Large intestine (tissue), 3 donors: ENCODE results near the gene TCERG1. TPM values are rescaled to one million over a fixed set of nuclear protein-coding genes. Genes with fewer than 3 reads are reported as not detected.

Experiments
- DNase-seq, 2 donors: peaks; one replicate each; pipeline versions ENCODE4 v3.0.0 to v3.0.0-alpha.2; 2013
- H3K27ac ChIP-seq: one replicate; pipeline ENCODE4 v1.5.1; 2013; ENCODE audit warnings: low read length
- H3K27me3 ChIP-seq: 2 replicates; pipeline ENCODE4 v1.6.1; 2013; ENCODE audit warnings: low read length; ENCODE audit not compliant: control insufficient read depth, insufficient read depth
- H3K36me3 ChIP-seq: 2 replicates; pipeline ENCODE4 v1.6.1; 2013; ENCODE audit warnings: low read length; ENCODE audit not compliant: control insufficient read depth, insufficient read depth
- H3K4me1 ChIP-seq: one replicate; pipeline ENCODE4 v1.6.1; 2013; ENCODE audit warnings: low read length; ENCODE audit not compliant: control insufficient read depth, insufficient read depth
- H3K4me3 ChIP-seq: one replicate; pipeline ENCODE4 v1.5.1; 2013; ENCODE audit warnings: low read length
- H3K9me3 ChIP-seq: one replicate; pipeline ENCODE4 v1.6.1; 2013; ENCODE audit warnings: mild to moderate bottlenecking, low read depth, low read length, moderate library complexity; ENCODE audit not compliant: control insufficient read depth
- WGBS: methylation state at CpG from one replicate; pipeline ENCODE4 v1.1.5; 2013; ENCODE audit warnings: low lambda C conversion rate; ENCODE audit not compliant: insufficient coverage; 5-methylcytosine and 5-hydroxymethylcytosine counted together
- polyA plus RNA-seq: library from polyadenylated mRNA; unstranded; fragments of 120-200 nt; gene quantifications from one replicate; pipeline ENCODE4 v1.2.1, GENCODE V29; 2013

Gene TCERG1
- polyA plus RNA-seq, 1 donor: 93.1 TPM

DNA sequence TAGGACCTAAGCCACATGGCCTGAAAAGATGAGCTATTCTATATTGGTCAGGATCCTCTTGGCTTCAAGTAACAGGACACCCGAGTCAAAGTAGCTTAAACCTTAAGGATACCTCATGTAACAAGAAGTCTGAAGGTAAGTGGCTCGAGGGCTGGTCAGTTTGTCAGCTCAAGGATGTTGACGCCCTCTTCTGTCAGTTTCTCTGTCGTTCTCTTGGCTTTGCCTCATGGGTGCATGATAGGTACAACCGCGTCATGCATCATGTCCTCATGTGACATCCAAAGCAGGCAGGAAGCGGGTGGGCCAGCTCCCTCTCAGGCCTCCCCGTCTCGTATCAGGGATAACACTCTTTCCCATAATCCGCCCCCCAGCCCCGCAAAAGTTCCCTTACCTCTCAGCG is 22.1 kb upstream of the TCERG1 start:
- no peaks in the 10 kb centered on the region for H3K9me3 ChIP-seq
- DNase-seq: no peak
- WGBS: no CpG with 5 or more reads among the region's 12 CpGs
- H3K27ac ChIP-seq: no peak overlapping the region
- no peak overlapping the region for H3K4me3 ChIP-seq
- H3K4me1 ChIP-seq: peaks cover 16% of the 10 kb centered on the region
- peaks cover 3% of the 10 kb centered on the region for H3K27me3 ChIP-seq
- no peaks in the 10 kb centered on the region for H3K36me3 ChIP-seq

DNA sequence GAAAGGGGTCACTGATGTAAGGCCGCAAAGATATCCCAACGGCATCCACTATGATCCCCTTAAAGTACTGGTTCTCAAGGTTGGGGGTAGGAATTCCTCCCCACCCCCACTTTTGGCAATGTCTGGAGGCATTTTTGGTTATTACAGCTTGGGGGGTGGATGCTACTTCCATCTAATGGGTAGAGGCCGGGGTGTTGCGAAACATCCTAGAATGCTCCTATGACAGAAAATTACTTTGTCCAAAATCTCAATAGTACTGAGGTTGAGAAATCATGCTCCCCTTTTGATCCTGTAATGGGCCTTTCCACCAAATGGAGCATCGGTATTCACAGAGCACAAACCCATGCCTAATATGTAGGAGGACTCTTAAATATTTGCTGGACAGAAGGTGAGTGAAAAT is 20.8 kb upstream of the TCERG1 start:
- Histone ChIP-seq H3K4me1 (peaks cover 16% of the 10 kb centered on the region), H3K36me3 (no peaks in the 10 kb centered on the region), H3K27ac (no peak overlapping the region), H3K27me3 (peaks cover 3% of the 10 kb centered on the region), H3K9me3 (no peaks in the 10 kb centered on the region), H3K4me3 (no peak overlapping the region)
- WGBS: no CpG with 5 or more reads among the region's 5 CpGs
- DNase-seq: no peak

DNA sequence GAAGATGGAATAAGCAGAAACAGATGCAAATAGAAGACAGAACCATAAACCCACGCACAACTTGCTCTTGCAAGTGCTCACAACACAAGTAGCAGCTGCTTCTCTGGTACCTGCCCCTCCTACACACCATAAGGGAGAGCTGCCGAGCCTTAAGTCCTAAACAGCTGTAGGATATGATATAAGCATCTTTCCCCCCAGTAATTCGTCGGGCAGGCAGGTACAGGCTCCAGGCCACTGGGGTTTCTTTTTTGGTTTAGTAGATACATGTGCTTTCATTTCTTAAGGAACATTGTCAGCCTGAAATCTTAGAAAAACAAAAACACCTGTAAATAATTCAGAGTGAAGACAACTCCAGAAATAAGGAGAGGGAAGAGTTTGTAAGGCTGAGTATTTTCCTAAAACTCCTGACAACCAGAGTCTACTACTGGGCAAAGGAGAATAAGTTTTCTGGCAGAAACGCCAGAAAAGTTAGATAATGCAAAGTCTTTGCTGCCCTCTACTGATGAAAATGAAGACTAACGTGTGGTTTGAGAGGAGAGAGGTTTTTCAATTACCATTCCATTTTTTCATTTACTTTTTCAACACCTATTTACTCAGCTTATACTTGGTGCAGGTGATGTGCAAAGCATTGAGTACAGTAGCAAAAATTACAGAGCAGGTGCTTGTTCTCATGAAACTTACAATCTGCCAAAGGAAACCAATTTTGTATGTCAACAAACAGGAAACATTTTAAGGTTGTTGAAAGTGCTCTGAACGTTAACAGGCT is 20.1 kb upstream of the TCERG1 start:
- Histone ChIP-seq H3K4me3 (no peak overlapping the region), H3K9me3 (no peaks in the 10 kb centered on the region), H3K4me1 (peaks cover 16% of the 10 kb centered on the region), H3K27ac (no peak overlapping the region), H3K27me3 (peaks cover 3% of the 10 kb centered on the region), H3K36me3 (no peaks in the 10 kb centered on the region)
- 20% methylated on average over 1 of the region's 7 CpGs for WGBS
- DNase-seq: peak; percentile 26 to 34

DNA sequence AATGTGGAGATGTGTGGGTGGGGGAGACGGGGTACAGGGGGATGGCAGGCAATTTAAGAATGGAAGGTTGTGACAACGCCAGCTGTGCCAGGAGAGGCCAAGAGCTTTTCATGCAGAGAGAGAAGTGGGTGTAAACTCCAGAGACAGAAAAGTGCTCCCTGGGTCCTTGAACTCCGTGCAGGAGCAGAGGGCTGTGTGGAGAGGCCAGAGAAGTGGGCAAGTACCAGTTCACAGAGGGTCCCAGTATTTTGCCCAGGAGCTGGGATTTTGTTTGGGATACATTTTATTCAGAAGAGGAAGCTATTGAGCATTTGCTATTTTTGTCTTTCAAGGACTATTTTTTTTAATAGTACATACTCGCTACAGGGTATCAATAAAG is 19.5 kb upstream of the TCERG1 start:
- no peaks in the 10 kb centered on the region for H3K9me3 ChIP-seq
- no peaks in the 10 kb centered on the region for H3K27me3 ChIP-seq
- peaks cover 16% of the 10 kb centered on the region for H3K4me1 ChIP-seq
- no peak overlapping the region for H3K27ac ChIP-seq
- no peak for DNase-seq
- H3K36me3 ChIP-seq: no peaks in the 10 kb centered on the region
- WGBS: 14% methylated on average over 1 of the region's 4 CpGs
- H3K4me3 ChIP-seq: no peak overlapping the region

DNA sequence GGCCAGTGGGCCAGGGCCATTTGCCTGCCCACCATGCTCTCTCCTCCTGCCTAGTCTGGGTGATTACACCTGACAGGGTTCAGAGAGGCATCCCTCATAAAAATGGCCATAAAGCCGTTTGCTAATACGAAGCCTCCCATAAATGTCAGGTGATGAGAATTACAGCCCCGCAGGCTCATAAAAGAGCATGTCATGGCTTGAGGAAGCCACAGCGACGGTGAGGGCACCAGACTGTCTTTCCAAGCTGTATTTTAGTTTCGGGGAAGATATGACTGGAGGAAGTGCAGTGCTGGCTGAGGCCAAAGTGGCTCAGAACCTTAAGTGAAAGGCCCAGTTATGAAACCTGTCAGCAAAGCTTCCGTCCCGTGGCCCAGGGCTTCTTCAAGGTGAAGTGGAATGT is 18.5 kb upstream of the TCERG1 start:
- peak; percentile 91 to 96 for DNase-seq
- H3K27me3 ChIP-seq: no peaks in the 10 kb centered on the region
- no peaks in the 10 kb centered on the region for H3K9me3 ChIP-seq
- no peaks in the 10 kb centered on the region for H3K36me3 ChIP-seq
- WGBS: no CpG with 5 or more reads among the region's 8 CpGs
- peaks cover 16% of the 10 kb centered on the region for H3K4me1 ChIP-seq
- H3K27ac ChIP-seq: peak overlapping the region; percentile 75
- H3K4me3 ChIP-seq: no peak overlapping the region

DNA sequence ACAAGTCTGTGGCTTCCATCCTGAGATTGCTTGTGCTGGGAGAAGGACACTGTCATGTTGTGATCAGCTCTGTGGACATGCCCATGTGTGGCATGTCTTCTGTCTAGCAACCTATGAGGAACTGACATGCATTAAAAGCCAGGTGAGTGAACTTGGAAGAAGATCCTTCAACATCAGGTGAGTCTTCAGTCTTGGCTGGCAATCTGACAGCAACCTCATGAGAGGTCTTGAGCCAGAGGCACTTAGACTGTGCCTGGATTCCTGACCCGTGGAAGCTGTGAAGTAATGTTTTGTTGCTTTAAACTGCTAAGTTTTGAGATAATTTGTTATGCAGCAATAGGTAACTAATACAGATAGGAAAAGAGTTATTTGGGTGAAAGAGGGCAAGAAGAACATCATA is 6.8 kb upstream of the TCERG1 start:
- H3K36me3 ChIP-seq: no peaks in the 10 kb centered on the region
- no peak overlapping the region for H3K27ac ChIP-seq
- H3K27me3 ChIP-seq: no peaks in the 10 kb centered on the region
- no peaks in the 10 kb centered on the region for H3K9me3 ChIP-seq
- peak; percentile 70 to 72 for DNase-seq
- WGBS: no CpG with 5 or more reads among the region's 1 CpG
- no peak overlapping the region for H3K4me3 ChIP-seq
- no peaks in the 10 kb centered on the region for H3K4me1 ChIP-seq

DNA sequence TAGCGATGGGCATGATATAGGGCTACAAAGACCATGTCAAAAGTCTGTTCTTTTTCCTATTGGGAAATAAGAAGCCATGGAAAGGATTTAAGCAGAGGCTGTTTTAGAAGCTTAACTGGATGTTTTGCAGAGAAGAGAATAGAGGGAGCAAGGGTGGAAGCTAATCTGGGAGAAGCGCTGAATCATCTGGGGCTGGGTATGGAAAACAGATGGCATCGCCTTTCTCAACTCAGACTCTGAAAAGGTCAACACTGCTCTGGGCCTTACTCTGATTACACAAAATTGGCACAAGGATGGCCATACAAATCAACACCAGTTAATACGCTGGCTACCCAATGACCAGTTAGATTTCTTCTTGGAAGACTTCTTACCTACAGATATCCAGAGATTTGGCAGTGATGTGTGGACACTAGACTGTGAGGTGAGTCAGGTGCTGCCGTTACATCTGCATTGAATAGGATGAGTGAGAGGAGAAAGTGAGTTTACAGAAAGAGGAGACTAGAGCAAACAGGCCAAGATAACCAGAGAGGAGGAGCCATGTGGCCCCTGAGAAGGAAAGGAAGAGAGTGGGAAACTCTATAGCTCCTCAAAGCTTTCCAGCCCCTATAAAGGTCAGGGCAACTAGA is 6.2 kb upstream of the TCERG1 start:
- H3K4me1 ChIP-seq: no peaks in the 10 kb centered on the region
- H3K9me3 ChIP-seq: no peaks in the 10 kb centered on the region
- no CpG with 5 or more reads among the region's 5 CpGs for WGBS

DNA sequence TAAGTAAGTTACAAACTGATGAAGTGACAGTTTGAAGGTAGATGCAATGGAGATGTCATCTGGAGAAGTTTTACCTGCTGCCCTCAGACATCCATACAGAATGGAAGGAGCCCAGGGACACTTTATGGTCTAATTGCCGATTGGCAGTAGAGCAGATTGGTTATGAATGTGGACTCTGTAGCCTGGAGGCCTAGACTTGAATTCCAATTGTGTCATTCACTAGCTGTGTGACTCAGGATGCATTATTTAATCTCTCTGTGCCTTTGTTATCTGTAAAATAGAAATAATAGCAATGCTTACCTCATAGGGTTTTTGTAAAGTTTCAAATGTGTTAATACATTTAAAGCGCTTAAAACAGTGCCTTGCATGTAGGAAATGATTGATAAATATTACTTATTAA is 5.2 kb upstream of the TCERG1 start:
- WGBS: no CpG with 5 or more reads among the region's 2 CpGs
- no peak overlapping the region for H3K27ac ChIP-seq
- no peaks in the 10 kb centered on the region for H3K4me1 ChIP-seq
- no peak overlapping the region for H3K4me3 ChIP-seq
- DNase-seq: no peak
- no peaks in the 10 kb centered on the region for H3K9me3 ChIP-seq
- no peaks in the 10 kb centered on the region for H3K36me3 ChIP-seq
- H3K27me3 ChIP-seq: no peaks in the 10 kb centered on the region

More for the DNA sequence above, 6.2 kb upstream of the TCERG1 start:
- no peak for DNase-seq
- Histone ChIP-seq H3K27ac (no peak overlapping the region), H3K36me3 (no peaks in the 10 kb centered on the region), H3K4me3 (no peak overlapping the region), H3K27me3 (no peaks in the 10 kb centered on the region)

DNA sequence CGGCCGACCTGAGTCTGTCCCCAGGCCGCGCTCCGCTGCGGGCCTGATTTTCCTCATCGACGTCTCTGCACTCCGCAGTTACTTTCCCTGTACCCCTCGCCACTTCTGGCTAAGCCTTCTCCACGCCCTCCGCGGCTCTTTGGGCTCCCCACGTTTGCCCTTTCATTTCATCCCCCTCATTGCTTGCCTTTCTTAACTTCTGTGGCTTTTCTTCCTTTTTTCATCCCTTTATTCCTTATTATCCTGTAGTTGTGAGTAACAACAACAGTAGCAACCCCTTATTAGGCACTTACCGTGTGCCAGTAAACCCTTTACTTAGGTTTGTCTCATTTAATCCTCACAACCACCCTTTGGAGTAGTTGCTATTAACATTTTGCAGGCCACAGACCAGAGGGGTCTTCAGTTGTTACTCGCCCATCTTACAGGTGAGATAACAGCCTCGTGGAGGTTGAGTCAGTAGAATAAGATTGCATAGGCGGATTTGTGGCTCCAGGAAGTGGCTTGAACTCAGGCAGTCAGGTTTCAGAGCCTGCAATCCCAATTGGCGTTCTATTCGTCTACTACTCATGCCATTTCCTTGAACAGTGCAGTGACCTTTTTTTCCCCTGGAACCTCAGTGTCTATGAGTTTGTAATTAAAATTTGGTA is 724 bp downstream of the TCERG1 start:
- H3K4me1 ChIP-seq: peaks cover 9% of the 10 kb centered on the region
- DNase-seq: peak; percentile 35 to 65
- H3K36me3 ChIP-seq: no peaks in the 10 kb centered on the region
- H3K27me3 ChIP-seq: no peaks in the 10 kb centered on the region
- peak overlapping the region; percentile 98 for H3K4me3 ChIP-seq
- peak overlapping the region; percentile 92 for H3K27ac ChIP-seq
- no peaks in the 10 kb centered on the region for H3K9me3 ChIP-seq
- WGBS: 10% methylated on average over 4 of the region's 20 CpGs

DNA sequence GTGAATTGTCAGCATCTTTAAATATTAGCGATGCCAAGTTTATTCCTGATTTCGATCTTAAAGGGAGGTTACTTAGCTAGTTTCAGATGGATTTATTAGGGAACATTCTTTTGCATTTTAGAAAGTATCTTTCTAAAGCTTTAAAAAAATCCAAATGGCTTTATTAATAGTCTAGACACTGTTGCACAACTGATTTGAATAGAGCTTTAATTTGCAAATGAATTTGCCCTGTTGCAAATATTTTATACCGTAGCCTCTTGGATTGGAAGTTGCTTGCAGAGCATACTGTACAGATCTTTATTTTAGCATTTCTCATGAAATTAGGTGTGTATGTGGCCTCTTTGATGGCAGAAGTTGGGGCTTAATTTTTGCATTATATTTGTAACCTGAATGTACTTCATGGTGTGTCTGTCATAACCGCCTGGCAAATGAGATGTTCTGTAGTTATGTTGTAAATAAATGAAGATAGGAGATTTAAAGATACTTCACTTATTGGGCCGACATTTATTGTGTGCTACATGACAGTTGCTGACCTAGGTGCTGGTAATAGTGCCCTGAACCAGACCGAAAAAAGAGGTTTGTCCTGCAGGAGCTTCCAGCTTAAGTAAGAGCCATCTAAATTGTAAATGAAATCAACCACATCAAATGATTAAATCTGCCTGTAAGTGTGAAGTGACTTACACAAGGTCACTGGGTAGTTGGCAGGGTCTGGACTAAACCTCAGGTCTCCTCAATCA is 1.8 kb downstream of the TCERG1 start:
- DNase-seq: no peak
- Histone ChIP-seq H3K27ac (no peak overlapping the region), H3K4me3 (peak overlapping the region; percentile 98), H3K4me1 (peaks cover 9% of the 10 kb centered on the region), H3K9me3 (no peaks in the 10 kb centered on the region), H3K27me3 (no peaks in the 10 kb centered on the region), H3K36me3 (no peaks in the 10 kb centered on the region)
- WGBS: no CpG with 5 or more reads among the region's 6 CpGs
